ENCODE data around the gene PHTF2.

DNA sequence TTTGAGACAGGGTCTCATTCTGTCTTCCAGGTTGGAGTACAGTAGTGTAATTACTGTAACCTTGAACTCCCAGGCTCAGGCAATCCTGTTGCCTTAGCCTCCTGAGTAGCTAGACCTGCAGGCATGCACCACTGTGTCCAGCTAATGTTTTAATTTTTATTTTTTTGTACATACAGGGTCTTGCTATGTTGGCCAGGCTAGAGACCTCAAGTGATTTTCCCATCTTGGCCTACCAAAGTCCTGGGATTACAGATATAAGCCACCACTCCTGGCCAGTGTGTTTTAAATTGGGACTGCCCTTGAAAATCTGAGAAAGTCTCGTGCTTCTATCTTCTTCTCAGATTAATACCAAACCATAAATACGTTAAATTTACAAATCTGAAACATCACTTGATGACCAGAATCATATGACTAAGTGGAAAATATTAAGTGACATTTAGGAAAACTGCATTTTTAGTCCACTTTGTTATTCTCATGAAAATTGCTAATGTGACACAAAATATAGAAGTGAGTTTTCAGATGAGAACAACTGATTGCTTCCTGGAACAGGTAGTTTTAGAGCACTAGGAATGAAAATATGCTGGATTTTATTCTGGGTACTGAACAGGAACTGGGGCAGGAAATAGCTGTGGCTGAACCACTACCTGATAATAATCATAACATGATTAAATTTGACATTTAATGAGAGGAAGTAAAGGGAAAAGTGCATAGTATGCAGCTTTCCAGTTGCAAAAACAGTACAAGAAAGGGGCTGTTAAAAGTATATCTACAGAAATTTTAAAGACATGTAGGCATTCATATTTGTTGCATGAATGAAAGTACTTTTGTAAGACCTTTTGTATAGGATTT, 4.2 kb downstream of the PHTF2 start:
- TF ChIP-seq, protein P1, sequence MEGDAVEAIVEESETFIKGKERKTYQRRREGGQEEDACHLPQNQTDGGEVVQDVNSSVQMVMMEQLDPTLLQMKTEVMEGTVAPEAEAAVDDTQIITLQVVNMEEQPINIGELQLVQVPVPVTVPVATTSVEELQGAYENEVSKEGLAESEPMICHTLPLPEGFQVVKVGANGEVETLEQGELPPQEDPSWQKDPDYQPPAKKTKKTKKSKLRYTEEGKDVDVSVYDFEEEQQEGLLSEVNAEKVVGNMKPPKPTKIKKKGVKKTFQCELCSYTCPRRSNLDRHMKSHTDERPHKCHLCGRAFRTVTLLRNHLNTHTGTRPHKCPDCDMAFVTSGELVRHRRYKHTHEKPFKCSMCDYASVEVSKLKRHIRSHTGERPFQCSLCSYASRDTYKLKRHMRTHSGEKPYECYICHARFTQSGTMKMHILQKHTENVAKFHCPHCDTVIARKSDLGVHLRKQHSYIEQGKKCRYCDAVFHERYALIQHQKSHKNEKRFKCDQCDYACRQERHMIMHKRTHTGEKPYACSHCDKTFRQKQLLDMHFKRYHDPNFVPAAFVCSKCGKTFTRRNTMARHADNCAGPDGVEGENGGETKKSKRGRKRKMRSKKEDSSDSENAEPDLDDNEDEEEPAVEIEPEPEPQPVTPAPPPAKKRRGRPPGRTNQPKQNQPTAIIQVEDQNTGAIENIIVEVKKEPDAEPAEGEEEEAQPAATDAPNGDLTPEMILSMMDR (IDR thresholded peaks at IDR 0.05): no peak
- TF ChIP-seq POLR2A (IDR thresholded peaks at IDR 0.05): no peak
